Measurements from ENCODE around the gene TRABD2B.

The TRABD2B gene

GRCh38 chr1:47871799-47872353, 125.3 kb downstream of the TRABD2B start:
- no peak for DNase-seq

GRCh38 chr1:47870946-47871676, 126.1 kb downstream of the TRABD2B start:
- DNase-seq, result no peak

GRCh38 chr1:47870480-47870879, 126.7 kb downstream of the TRABD2B start:
- DNase-seq, result no peak

GRCh38 chr1:47868348-47868676, 128.9 kb downstream of the TRABD2B start:
- no peak for DNase-seq

- DNase-seq, result no peak
Observed at GRCh38 chr1:47867438-47868347, 129.5 kb downstream of the TRABD2B start.

GRCh38 chr1:47866601-47867437, 130.4 kb downstream of the TRABD2B start:
- no peak for DNase-seq

- DNase-seq, result no peak
Observed at GRCh38 chr1:47865881-47866535, 131.2 kb downstream of the TRABD2B start.

- DNase-seq, result no peak
Observed at GRCh38 chr1:47859092-47859743, 138.0 kb downstream of the TRABD2B start.

- DNase-seq, result no peak
Observed at GRCh38 chr1:47856996-47857395, 140.2 kb downstream of the TRABD2B start.

- DNase-seq, result no peak
Observed at GRCh38 chr1:47855230-47855629, 142.0 kb downstream of the TRABD2B start.

- no peak for DNase-seq
Observed at GRCh38 chr1:47854552-47855144, 142.5 kb downstream of the TRABD2B start.

GRCh38 chr1:47853852-47854251, 143.3 kb downstream of the TRABD2B start:
- DNase-seq, result no peak

- no peak for DNase-seq
Observed at GRCh38 chr1:47853059-47853458, 144.1 kb downstream of the TRABD2B start.

GRCh38 chr1:47852006-47852718, 145.0 kb downstream of the TRABD2B start:
- DNase-seq, result no peak

- DNase-seq, result no peak
Observed at GRCh38 chr1:47850451-47850850, 146.7 kb downstream of the TRABD2B start.

- DNase-seq, result no peak
Observed at GRCh38 chr1:47849591-47850261, 147.5 kb downstream of the TRABD2B start.

GRCh38 chr1:47849005-47849521, 148.1 kb downstream of the TRABD2B start:
- no peak for DNase-seq

- no peak for DNase-seq
Observed at GRCh38 chr1:47847763-47848162, 149.4 kb downstream of the TRABD2B start.

- no peak for DNase-seq
Observed at GRCh38 chr1:47844558-47844955, 152.6 kb downstream of the TRABD2B start.
